Renal cortical epithelial cell (primary cell): ENCODE results near the gene C5AR2. TPM values are rescaled to one million over a fixed set of nuclear protein-coding genes. Genes with fewer than 3 reads are reported as not detected.
A peak's percentile ranks its signal among the peaks of the same experiment; 100 is the strongest.
"Not testable (repeated sequence)": the region's sequence is repeated elsewhere in the genome, so short reads cannot be mapped to it uniquely, and the experiment has no call there.

Source experiments
- DNase-seq: peaks from one replicate; pipeline ENCODE4 v3.0.0-alpha.2; 2011; ENCODE audit warnings: low read depth
- total RNA-seq: library from RNA; depleted of rRNA; stranded (reverse); fragments of >200 nt; gene quantifications from 2 replicates; pipeline ENCODE4 v1.2.3, GENCODE V29; 2014

Gene C5AR2
- total RNA-seq = 0.30 TPM in 1 of 2 replicates, not detected in the other

DNA sequence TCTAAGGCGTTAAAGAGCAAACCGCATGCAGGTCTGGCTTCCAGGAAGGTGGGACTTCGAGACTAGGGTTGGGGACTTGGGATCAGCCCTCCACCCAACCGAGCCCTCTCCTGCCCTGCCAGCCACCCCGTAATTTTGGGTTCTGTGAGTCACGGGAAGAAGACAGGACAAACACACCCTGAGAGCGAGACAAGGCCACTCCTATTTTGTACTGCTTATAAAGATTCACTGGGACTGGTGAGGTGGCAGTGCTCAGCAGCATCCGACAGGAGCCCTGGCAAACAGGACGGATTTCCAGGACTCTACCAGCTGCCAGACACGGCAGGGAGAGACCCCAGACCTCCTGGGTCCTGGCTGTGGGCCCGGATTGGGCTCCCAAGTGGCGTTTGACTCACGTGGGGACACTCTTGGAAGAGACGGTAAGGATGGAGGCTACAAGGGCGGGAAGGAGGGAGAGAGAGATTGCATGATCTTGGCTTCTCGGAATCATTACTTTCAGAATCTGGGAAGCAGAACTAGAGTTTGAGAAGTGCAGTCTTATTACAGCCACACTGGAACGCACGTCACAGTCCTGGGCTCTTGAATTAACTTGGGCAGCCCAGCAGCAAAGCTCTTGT lies at the start of gene C5AR2:
TSS of gene C5AR2 (plus strand) at position 245 of the 617 bp plus-strand sequence. CDS start 8,625 bp downstream, outside the sequence.
- DNase-seq = no peak

DNA sequence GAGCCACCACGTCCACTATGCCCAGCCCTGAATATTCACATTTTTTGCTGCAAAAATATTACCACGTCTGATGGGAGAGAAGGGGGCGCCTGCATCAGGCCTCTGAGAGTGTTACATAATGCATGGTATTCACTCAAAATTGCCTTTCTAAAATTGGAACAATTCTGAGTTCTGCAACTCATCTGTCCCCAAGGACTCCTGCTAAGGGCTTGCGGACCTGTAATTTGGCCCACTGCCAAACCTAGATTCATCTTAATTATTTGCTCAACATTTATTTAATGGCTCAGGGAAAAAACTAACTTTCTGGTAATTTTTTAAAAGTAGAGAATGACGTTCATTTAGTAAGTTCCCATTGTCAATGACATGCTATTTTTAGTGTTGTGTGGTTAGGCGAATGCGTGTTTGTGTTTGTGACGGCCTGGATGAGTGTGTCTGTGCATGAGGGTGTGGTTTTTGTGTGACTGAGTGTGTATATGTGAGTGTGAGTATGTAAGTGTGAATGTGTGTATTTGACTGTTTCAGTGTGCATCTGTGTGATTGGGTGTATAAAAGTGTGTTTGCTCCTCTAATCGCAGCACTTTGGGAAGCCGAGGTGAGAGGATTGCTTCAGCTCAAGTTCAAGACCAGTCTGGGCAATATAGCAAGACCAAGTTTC lies 48.4 kb upstream of the C5AR2 start:
- DNase-seq = no peak

DNA sequence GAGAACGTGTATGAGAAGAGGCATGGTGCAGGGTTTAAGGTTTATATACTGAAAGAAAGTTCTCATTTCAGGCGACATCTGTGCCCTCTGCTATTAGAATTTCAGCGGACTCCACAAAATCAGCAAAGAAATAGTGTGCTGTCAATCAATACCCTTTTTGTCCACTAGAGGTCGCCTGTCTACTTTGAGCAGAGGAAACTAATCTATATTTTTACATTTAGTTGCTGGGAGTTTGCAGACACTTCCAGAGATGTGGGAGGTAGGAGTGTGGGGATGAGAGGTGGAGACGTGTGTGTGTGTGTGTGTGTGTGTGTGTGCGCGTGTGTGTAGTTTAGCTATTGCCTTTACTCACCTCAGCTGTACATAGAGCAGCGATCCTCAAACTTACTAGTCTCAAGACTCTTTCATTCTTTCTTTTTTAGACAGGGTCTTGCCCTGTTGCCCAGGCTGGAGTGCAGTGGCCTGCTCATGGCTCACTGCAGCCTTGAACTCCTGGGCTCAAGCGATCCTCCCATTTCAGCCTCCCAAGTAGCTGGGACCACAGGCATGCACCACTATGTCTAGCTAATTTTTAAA lies 47.6 kb upstream of the C5AR2 start:
- DNase-seq = peak; percentile 66

DNA sequence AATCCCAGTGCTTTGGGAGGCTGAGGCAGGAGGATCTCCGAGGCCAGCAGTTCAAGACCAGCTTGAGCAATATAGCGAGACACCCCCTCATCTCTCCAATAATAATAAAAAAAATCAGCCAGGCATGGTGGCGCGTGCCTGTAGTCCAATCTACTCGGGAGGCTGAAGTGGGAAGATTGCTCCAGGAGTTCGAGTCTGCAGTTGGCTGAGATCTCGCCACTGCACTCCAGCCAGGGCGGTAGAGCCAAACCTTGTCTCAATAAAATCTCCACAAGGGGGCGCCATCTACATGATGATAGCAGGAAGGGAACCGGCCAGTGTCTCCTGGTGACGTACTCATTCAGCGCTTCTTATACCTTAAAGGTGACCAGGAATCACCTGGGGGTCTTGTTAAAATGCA lies 35.9 kb upstream of the C5AR2 start:
- peak; percentile 59 for DNase-seq

DNA sequence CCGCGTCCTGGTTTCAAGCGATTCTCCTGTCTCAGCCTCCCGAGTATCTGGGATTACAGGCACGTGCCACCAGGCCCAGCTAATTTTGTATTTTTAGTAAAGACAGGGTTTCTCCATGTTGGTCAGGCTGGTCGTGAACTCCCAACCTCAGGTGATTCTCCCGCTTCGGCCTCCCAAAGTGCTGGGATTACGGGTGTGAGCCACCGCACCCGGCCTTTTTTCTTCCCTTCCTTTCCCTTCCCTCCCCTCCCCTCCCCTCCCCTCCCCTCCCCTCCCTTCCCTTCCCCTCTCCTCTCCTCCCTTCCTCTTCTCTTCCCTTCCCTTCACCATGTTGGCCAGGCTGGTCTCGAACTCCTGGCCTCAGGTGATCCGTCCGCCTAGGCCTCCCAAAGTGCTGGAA lies 31.1 kb upstream of the C5AR2 start:
- DNase-seq = not testable (repeated sequence)

DNA sequence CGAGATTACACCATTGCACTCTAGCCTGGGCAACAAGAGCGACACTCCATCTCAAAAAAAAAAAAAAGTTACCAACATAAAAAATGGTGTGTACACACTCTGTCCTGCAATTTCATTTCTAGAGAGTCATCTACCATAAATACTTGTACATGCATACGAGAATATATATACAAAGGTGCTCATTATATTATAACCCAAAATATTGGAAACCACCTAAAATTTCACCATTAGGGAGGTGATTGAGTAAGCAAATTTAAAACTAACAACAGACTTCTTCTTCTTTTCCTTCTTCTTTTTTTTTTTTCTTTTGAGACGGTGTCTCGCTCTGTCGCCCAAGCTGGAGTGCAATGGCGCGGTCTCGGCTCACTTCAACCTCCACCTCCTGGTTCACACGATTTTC lies 29.7 kb upstream of the C5AR2 start:
- DNase-seq = no peak

DNA sequence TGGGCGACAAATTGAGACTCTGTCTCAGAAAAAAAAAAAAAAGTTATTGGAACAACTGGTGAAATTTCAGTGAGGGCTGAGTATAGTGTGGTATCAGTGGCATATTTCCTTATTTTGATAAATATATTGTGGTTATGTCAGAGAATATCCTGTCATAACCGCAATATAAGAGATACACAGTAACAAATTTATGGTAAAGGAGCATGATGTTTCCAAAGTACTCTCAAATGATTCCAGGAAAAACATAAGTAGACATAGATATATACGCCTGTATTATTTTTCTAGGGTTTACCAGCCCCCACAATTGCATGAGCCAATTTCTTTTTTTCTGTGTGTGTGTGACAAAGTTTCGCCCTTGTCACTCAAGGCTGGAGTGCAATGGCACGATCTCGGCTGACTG lies 28.0 kb upstream of the C5AR2 start:
- no peak for DNase-seq

DNA sequence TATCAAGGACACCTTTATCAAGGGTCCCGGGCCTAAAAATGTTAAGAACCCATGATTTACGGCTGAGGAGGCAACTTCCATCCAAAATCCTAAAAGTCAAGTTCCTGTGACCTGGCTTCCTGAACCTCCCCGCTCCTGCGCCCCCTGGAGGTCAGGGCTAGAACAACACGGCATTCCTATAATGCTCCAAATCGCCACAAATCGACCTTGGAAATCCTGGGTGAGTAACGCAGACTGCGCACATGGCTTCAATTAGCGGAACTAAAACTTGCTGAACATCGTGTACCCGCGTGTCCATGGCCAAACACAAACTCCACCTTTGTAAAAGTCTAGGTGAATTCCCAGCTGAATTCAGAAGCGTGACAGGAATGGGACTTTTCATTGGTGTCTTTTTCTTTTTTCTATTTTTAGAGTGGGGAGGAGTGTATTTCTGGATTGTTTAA lies 26.6 kb upstream of the C5AR2 start:
- DNase-seq = peak; percentile 88

DNA sequence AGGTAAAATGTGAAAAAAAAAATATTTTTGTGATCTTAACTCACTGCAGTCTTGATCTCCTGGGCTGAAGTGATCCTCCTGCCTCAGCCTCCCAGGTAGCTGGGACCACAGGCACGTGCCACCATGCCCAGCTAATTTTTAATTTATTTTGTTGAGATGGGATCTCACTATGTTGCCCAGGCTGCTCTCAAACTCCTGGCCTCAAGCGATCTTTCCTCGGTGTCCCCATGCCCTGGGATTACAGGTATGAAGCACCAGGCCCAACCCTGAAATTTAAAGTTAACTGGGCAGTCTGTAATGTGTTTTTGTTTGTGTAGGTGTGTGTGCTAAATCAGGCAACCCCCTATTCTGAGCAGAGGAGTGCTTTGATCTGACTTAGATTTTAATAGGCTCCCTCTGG lies 25.7 kb upstream of the C5AR2 start:
- DNase-seq = no peak

DNA sequence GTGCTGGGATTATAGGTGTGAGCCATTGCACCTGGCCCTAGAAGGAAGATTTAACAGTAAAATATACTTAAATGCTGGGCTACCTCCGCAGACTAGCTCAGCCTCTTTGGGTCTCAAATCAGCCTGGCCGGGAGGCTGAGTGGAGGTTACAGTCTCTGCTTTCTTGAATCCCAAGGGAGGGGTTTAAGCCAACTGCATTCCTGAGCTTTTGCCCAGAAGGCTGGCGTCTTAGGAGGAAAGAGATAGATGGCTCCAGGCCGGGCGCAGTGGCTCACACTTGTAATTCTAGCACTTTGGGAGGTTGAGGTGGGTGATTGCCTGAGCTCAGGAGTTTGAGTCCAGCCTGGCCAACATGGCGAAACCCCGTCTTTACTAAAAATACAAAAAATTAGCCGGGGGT lies 22.9 kb upstream of the C5AR2 start:
- DNase-seq = no peak

DNA sequence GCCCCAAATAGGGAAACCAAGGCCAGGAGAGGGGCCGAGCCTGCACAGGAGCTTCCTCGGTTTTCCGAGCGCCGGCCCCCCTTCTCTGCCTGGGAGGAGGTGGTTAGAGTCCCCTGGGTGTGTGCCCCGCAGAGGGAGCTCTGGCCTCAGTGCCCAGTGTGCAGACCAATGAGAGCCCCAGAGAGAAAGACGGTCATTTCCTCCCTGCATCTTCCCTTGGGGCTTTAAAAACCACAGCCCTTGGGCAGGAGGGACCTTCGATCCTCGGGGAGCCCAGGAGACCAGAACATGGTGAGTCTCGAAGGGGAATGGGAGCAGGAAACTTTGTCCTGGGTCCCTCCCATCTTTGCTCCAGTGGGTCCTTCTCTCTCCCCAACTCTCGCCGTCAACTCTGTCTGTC lies 22.4 kb upstream of the C5AR2 start, which contains the start of gene C5AR1:
TSS of gene C5AR1 (plus strand) at position 254 of the 400 bp plus-strand sequence. CDS start at position 289, 35 bp downstream.
- DNase-seq = no peak

DNA sequence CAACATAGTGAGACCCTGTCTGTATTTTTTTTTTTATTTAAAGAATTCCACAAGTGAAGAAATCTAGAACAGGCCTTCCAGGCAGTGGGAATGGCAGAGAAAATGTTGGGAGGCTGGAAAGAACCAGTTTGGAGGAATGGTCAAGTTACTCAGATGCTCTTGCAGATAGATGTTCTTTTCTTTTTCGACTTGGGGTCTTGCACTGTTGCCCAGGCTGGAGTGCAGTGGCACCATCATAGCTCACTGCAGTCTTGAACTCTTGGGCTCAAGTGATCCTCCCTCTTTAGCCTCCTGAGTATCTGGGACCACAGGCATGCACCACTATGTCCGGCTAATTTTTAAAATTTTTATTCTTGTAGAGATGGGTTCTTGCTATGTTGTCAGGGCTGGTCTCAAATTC lies 21.7 kb upstream of the C5AR2 start:
- no peak for DNase-seq

DNA sequence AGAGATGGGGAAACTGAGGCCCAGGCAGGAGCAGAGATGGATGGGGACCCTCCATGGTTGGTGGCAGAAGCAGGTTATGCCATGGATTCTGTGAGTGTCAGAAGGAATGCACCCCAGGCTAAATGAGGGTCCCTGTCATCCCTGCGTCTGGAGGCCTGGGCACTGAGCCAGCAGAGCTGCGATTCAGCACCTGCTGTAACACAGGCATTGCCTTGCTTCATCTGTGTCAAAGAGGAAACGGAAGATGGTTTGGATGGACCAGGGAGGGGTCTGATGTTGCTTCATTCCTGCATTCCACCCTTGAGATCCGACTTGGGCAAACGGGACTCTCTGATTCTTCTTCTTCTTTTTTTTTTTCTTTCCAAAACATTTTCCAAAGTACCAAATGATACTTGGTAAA lies 21.2 kb upstream of the C5AR2 start:
- DNase-seq = no peak

DNA sequence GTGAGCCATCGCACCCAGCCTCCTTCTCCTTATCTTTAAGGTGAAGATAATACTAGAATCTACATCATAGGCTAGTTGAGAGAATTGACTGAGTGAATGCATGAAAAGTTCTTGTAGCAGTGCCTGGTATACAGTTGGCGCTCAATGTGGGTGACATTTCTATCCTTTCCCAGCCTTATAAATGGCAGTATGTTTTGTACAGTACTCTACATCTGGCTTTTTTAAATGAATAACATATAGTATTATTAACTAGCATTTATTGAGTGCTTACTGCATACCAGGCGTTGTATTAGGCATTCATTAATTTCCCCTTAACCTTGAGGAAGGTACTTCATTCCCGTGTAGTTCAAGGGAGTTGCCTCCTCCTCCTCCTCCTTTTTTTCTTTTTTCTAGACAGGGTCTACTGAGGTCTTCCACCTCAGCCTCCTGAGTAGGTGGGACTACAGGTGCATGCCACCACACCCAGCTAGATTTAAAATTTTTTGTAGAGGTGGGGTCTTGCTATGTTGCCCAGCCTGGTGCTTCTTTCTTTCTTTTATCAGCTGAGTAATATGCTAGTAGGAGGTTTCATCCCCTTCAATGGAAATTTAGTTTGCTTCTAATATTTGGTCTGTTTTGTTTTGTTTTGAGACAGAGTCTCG lies 19.5 kb upstream of the C5AR2 start:
- DNase-seq = no peak

DNA sequence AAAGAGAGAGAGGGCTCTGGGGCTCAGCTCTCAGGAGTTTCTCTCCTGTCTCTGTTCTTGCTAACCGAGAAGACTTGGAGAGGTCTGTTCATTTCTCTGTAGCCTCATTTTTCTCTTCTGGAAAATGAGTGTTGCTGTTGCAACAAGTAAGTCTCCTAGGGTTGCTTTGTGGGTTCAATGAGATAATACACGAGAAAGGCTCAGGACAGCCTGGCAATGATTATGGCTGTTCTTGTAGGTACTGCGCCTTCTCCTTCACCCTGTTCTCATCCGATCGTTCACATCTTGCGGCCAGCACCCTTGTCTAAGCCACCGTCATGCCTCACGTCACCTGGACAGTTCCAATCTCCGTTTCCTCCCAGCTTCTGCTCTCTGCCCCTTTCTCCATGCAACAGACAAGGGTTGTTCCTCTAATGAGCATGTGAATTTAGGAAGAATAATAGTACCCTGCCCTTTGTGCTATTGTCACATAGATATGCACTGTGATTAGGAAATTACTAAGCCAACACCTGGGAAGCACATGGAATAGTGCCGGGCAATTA lies 18.1 kb upstream of the C5AR2 start:
- no peak for DNase-seq

DNA sequence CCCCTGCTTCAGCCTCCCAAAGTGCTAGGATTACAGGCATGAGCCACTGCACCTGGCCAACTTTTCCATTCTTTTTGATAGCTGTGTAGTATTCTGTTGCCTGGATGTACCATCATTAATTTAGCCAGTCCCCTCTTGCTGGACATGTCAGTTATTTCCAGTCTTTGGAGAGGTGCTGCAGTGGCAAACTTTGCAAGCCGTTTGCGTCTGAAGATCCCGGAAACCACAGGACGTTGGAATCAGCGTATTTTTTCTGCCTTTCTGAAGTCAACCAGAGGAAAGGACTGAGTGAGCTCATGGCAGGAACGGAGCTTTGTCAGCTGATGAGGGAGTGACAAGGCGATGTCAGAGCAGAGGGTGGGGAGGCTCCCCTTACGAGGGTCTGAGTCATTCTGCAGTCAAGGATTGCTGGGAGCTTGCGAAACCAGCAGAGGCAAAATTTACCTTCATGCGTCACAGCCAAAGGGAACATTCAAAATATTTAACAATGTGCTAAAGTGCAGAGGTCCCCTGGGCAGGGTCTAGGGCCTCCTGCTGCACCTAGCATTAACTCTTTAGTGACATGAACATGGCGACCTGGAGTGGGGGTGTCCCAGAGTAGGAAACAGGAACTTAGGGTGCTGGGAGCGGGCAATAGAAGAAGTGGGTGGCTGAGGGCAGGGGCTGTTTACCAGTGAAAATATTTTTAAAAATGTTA lies 16.7 kb upstream of the C5AR2 start:
- peak; percentile 90 for DNase-seq

DNA sequence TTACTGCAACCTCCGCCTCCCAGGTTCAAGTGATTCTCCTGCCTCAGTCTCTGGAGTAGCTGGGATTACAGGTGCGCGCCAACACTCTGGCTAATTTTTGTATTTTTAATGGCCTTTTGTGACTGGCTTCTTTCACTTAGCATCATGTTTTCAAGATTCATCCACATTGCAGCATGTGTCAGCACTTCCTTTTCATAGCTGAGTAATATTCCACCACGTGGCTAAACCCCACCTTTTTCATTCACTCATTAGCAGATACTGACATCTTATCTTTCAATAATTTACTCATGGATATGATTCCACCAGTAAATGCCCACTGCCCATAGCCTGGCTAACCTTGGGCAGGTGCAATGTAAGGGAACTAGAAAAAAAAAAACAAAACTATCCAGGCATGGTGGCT lies 15.5 kb upstream of the C5AR2 start:
- no peak for DNase-seq

DNA sequence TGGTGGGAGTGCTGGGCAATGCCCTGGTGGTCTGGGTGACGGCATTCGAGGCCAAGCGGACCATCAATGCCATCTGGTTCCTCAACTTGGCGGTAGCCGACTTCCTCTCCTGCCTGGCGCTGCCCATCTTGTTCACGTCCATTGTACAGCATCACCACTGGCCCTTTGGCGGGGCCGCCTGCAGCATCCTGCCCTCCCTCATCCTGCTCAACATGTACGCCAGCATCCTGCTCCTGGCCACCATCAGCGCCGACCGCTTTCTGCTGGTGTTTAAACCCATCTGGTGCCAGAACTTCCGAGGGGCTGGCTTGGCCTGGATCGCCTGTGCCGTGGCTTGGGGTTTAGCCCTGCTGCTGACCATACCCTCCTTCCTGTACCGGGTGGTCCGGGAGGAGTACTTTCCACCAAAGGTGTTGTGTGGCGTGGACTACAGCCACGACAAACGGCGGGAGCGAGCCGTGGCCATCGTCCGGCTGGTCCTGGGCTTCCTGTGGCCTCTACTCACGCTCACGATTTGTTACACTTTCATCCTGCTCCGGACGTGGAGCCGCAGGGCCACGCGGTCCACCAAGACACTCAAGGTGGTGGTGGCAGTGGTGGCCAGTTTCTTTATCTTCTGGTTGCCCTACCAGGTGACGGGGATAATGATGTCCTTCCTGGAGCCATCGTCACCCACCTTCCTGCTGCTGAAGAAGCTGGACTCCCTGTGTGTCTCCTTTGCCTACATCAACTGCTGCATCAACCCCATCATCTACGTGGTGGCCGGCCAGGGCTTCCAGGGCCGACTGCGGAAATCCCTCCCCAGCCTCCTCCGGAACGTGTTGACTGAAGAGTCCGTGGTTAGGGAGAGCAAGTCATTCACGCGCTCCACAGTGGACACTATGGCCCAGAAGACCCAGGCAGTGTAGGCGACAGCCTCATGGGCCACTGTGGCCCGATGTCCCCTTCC lies 11.8 kb upstream of the C5AR2 start:
- no peak for DNase-seq

DNA sequence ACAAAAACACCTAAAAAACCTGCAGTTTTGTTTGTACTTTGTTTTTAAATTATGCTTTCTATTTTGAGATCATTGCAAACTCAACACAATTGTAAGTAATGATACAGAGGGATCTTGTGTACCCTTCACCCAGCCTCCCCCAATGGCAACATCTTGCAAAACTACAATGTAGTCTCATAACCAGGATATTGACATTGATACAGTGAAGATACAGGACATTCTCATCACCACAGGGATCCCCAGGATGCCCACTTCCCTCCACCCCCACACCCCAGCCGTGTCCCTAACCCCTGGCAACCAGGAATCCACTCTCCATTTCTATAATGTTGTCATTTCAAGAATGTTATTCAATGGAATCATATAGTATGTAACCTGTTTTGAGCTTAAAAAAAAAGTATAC lies 10.3 kb upstream of the C5AR2 start:
- no peak for DNase-seq

DNA sequence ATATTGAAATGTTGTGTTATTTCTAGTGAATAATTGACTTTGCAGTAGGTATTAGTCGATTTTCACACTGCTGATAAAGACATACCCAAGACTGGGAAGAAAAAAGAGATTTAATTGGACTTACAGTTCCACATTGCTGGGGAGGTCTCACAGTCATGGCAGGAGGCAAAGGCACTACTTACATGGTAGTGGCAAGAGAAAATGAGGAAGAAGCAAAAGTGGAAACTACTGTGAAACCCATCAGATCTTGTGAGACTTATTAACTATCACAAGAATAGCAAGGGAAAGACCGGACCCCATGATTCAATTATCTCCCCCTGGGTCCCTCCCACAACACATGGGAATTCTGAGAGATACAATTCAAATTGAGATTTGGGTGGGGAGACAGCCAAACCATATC lies 9.9 kb upstream of the C5AR2 start:
- no peak for DNase-seq

DNA sequence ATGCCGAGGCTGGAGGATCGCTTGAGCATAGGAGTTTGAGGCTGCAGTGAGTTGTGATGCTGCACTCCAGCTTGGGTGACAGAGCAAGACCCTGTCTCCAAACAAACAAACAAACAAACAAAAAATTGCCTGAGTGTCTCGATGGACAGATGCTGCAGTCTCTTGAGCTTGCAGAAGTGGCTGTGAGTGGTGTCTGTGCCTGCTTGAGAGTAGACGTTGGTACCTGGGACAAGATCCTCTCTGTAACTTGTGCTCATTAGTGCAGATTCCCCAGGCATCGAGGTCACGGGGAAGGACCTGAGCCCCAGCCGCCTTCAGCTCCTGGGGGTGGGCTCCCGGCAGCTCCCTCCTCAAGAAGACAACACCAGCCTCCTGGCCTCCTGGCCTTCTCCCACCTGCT lies 8.6 kb upstream of the C5AR2 start:
- no peak for DNase-seq
